GM21723 (cell line): ENCODE measurements around the gene DGKG.

Experiments used
- ATAC-seq: cut with Tn5 transposase; IDR thresholded peaks from one replicate; pipeline ENCODE4 v1.9.1; 2021; ENCODE audit warnings: mild to moderate bottlenecking, moderate library complexity; ENCODE audit not compliant: unreplicated experiment

The DGKG gene

DNA sequence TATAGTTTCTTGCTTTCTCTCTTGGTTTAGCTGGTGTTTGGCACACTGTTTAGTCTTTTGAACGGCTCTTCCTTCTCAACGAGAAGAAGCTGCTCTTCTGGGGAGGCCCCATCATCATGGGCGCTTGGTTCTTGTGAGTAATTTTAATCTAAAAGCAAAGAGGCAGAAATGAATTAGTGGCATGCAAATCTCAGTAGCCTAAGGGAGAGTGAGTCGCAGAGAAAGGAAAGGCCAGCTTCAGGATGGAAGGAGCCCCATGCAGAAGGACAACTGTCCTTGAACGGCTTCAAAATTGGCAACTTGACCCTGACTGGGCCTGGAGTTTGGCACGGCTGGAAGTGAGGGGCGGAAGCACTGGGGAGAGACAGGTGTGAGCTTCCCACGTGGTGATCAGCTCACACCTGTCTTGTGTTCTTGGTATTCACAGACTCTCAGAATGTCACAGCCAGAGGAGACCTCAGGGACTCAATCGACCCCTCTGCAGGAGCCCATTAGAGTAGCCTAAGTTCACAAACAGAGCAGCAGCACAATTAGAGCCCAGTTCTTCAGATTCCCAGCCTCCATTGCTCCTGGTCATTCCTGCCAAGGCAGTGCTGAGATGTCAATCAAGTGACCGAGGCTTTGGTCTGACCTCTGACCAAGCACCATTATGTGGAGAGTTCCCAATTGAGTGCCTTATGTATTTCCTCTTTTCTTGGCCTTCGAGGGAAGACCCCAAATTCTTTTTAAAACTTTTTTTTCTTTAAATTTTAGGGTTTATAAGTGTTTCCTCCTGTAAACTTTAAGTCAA lies 211.8 kb downstream of the DGKG start:
- ATAC-seq = no peak

GRCh38 chr3:186149319-186149960 lies 212.6 kb downstream of the DGKG start:
- no peak for ATAC-seq

- ATAC-seq = no peak
These were observed 217.8 kb downstream of the DGKG start for GRCh38 chr3:186144257-186144656.

GRCh38 chr3:186143250-186143649 lies 218.8 kb downstream of the DGKG start:
- ATAC-seq = no peak

- no peak for ATAC-seq
These were observed 219.6 kb downstream of the DGKG start for GRCh38 chr3:186142393-186142932.

GRCh38 chr3:186141790-186142189 lies 220.2 kb downstream of the DGKG start:
- ATAC-seq = no peak

DNA sequence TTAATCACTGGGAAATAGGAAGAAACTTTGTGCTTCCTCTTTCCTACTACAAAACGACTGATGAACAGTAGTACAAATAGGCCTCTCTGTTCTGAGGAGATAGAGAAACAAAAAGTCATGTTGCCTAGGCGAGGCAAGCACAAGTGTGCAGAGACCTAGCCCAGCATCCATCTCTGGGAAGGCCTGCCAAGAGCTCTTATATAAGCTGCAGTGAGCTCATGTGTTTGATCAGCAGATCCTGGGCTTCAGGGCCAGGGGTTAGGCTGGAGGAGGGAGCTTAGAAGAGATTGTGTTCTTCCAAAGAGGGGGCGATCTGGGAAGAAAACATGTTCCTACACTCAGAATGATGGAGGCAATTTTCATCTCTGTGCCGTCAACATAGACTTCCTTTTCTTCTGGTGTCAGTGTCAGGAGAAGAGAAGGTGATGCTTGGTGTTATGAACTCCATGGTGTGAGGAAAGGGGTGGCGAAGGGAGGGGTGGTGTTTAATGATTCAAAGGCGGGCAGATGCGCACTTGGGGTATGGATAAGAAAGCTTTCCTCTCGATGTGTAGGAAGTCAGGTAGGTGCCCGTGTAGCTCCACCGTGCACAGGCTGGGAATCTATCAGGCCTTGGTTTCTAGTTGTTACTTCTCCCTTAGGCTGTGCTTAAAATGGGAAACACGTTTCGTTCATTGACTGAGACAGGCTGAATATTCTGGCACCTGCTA lies 223.6 kb downstream of the DGKG start:
- ATAC-seq = no peak

GRCh38 chr3:186137051-186137685 lies 224.9 kb downstream of the DGKG start:
- no peak for ATAC-seq

DNA sequence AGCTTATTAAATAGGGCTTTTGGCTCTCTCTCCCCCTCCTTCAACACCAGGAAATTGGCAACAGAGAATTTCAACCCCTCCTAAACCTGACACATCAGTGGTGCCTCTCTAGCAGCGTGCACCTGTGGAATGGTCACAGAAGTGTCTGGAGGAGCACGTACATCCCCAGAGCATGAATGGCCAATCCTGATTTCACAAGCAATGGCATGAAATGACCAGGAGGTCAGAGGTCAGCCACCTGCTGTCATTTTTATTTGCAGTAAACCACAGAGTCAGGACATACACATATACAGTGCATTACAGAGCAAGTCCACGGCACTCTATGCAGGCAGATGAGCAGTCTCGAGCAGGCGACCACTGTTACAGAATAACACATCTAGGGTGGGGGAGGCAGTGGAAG lies 228.1 kb downstream of the DGKG start:
- no peak for ATAC-seq

GRCh38 chr3:186132487-186132886 lies 229.5 kb downstream of the DGKG start:
- no peak for ATAC-seq

DNA sequence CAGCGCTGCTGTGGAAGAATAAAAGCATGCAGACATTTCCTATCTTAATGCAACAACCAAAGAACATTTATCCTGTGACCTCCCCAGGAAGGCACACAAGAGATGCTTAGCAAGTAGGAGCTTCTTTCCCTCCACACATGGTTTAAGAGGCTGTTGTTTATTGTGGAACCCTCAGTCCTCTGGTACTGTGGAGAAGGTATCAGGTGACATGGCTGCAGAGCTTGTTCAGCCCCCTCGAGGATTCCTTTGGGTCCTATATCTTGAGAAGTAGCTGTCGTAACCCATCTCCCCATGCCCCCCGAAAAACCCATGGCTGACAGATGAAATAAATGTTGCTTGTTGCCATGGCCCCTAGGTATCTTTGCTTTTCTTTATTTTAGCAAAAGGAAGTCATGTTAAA lies 232.8 kb downstream of the DGKG start:
- ATAC-seq = no peak

DNA sequence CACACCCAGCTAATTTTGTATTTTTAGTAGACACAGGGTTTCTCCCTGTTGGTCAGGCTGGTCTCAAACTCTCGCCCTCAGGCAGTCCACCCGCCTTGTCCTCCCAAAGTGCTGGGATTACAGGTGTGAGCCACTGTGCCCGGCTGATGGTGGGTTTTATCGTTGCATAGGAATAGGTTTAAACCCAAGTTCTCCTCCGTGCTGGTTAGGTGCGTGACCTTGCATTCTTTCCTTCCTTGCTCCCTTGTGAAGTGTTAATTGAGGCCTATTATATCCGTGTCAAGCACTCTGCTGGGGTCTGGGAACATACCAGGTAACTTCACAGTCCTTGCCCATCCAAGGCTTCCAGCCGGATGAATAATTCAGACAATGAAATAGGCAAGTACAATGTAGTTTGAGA lies 233.9 kb downstream of the DGKG start:
- no peak for ATAC-seq

DNA sequence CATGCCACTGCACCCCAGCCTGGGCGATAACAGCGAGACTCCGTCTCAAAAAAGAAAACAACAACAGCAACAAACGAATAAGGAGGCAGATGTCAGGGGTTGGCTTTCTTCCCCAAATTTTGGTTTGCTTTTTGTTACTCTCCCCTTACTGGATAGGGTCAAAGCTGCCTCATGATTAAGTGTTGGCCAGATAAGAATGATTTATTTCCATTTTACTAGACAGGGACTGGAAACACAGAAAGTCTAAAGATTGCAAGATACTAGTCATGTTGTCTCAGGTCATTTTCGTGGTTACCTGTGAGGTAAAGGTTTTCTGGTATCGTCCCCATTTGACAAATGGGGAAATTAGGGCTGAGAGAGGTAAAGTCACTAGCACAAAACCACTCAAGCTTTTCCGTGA lies 234.6 kb downstream of the DGKG start:
- ATAC-seq = no peak

GRCh38 chr3:186125118-186125517 lies 236.9 kb downstream of the DGKG start:
- no peak for ATAC-seq

GRCh38 chr3:186124592-186124991 lies 237.4 kb downstream of the DGKG start:
- ATAC-seq = no peak

- ATAC-seq = no peak
These were observed 239.0 kb downstream of the DGKG start for GRCh38 chr3:186123012-186123411.

GRCh38 chr3:186121968-186122367 lies 240.1 kb downstream of the DGKG start:
- no peak for ATAC-seq

- no peak for ATAC-seq
These were observed 240.8 kb downstream of the DGKG start for GRCh38 chr3:186121278-186121677.

GRCh38 chr3:186119499-186119898 lies 242.5 kb downstream of the DGKG start:
- no peak for ATAC-seq

DNA sequence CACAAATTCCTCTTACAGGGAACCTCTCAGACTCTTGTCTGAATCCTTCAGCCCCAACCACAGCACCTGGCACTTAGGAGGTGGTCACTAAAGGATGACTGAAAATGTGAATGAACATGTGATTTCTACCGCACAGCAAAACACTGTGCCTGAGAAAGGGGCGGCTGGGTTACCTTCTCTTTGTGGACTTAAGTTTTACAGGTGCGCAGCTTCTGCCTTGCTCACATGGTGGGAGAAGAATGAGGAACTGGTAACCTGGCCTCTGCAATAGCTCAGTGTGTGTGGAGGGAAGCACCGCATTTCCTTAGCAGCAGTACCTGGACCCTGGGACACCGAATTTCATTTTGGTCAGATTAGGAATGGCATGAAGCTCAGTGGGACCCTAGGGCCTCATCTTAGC lies 243.3 kb downstream of the DGKG start:
- no peak for ATAC-seq

DNA sequence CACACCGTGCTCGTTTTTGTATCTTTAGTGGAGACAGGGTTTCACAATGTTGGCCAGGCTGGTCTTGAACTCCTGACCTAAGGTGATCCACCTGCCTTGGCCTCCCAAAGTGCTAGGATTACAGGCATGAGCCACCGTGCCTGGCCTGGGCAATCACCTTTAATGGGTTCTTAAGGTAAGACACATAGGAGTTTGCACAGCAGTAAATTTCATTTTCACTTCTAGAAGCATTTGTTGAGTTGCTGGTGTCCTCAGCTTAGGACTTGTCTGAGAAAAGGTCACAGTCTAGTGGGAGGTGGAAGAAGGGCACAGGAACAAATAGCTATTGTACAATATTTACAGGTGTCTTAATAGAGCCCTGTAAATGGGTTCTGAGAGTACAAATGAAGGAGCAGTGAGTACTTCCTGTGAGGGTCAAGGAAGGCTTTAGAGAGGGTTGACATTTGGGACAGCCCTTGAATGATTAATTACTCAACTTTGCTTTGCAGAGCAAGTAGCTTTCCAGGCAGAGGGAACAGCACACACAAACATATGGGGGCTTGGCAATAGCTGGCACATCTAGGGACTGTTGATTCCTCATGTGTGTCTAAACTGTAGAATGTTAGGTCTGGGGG lies 244.4 kb downstream of the DGKG start:
- ATAC-seq = no peak
